Measurements from ENCODE around the gene HIPK2.

Gene HIPK2

DNA sequence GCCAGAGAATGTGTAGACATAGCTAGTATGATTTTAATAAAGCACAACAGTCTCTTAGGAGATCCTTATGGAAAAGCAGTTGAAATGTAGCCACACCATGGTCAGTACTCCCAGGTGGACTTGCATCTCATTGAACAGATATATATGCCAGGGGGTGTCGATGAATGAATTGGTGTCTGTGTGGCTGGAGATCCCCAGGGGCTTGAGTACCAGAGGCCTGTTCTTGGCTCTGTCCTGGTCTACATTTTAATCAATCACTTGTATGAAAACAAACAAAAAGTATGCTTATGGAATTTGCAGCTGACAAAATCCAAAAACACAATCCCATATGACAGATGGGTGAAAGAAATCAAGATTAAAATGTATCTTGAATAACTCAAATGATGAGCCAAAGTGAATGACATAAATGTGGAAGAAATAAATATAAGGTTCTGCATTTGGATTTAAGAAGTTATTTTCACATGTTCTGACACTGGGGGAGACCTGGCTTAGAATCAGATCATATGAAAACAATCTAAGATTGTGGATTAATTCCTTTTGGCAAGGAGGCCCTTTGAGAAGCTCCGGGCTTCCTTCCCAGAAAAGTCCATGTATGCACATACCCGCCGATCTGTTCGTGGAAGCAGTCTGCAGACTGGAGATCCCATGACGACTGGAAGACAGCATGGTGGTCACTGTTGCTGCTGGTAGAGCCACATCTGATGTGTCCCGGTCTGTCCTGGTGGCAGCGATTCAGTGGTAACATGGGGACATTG, 238.7 kb downstream of the HIPK2 start:
- Histone ChIP-seq H3K4me2 (ENCODE audit: low read length) (no peak overlapping the region), H3K27me3 (ENCODE audit: insufficient read depth, low read length) (peaks cover 14% of the 10 kb centered on the region), H3K4me1 (ENCODE audit: insufficient read depth, low read length, severe bottlenecking) (no peaks in the 10 kb centered on the region)

DNA sequence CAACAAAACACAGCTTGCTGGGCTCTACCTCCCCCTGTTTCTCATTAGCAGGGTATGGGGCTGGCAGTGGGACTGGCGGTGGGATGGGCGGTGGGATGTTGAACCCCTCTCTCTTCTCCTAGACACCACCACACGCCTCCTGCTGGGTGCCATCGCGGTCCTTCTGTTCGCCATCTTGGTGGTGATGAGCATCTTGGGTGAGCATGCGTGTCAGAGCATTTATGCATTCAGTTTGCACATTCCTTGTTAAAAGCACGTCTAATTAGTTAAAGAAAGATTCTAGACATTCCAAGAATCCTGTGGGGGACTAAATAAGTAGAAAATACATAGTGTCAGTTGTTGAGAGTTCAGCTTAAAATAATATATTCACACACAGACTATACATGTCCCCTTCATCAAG, 241.6 kb downstream of the HIPK2 start:
- TF ChIP-seq, protein P1, sequence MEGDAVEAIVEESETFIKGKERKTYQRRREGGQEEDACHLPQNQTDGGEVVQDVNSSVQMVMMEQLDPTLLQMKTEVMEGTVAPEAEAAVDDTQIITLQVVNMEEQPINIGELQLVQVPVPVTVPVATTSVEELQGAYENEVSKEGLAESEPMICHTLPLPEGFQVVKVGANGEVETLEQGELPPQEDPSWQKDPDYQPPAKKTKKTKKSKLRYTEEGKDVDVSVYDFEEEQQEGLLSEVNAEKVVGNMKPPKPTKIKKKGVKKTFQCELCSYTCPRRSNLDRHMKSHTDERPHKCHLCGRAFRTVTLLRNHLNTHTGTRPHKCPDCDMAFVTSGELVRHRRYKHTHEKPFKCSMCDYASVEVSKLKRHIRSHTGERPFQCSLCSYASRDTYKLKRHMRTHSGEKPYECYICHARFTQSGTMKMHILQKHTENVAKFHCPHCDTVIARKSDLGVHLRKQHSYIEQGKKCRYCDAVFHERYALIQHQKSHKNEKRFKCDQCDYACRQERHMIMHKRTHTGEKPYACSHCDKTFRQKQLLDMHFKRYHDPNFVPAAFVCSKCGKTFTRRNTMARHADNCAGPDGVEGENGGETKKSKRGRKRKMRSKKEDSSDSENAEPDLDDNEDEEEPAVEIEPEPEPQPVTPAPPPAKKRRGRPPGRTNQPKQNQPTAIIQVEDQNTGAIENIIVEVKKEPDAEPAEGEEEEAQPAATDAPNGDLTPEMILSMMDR (IDR thresholded peaks at IDR 0.05; ENCODE audit: low read length) = no peak
- no peak for TF ChIP-seq EZH2 (IDR thresholded peaks at IDR 0.05; ENCODE audit: borderline replicate concordance, low read length)
- Histone ChIP-seq H3K4me1 (ENCODE audit: insufficient read depth, low read length, severe bottlenecking) (no peaks in the 10 kb centered on the region), H3K4me2 (ENCODE audit: low read length) (no peak overlapping the region)

More for the DNA sequence above, 238.7 kb downstream of the HIPK2 start:
- no peaks in the 10 kb centered on the region for H3K79me2 ChIP-seq (ENCODE audit: insufficient read depth, low read length)
- no peak overlapping the region for H3K4me3 ChIP-seq (ENCODE audit: low read depth, low read length, poor library complexity, severe bottlenecking)
- no peak overlapping the region for H2AFZ ChIP-seq (ENCODE audit: low read length)
- no peaks in the 10 kb centered on the region for H3K9me2 ChIP-seq (ENCODE audit: low read depth, low read length)
- no peaks in the 10 kb centered on the region; the same call in 1 of the 2 replicates for H4K20me1 ChIP-seq (ENCODE audit: insufficient read depth, low read length)
- H3K9ac ChIP-seq (ENCODE audit: low read length) = no peak overlapping the region
- TF ChIP-seq EZH2 (IDR thresholded peaks at IDR 0.05; ENCODE audit: borderline replicate concordance, low read length) = no peak
- TF ChIP-seq, protein P1 (IDR thresholded peaks at IDR 0.05; ENCODE audit: low read length) = no peak
- H3K27ac ChIP-seq (ENCODE audit: low read depth, low read length, poor library complexity, severe bottlenecking) = no peak overlapping the region
- no peaks in the 10 kb centered on the region for H3K9me3 ChIP-seq (ENCODE audit: low read length)
- H3F3A ChIP-seq (ENCODE audit: insufficient read depth, low read length) = no peaks in the 10 kb centered on the region
- H3K36me3 ChIP-seq (ENCODE audit: insufficient read depth, low read length) = no peaks in the 10 kb centered on the region

DNA sequence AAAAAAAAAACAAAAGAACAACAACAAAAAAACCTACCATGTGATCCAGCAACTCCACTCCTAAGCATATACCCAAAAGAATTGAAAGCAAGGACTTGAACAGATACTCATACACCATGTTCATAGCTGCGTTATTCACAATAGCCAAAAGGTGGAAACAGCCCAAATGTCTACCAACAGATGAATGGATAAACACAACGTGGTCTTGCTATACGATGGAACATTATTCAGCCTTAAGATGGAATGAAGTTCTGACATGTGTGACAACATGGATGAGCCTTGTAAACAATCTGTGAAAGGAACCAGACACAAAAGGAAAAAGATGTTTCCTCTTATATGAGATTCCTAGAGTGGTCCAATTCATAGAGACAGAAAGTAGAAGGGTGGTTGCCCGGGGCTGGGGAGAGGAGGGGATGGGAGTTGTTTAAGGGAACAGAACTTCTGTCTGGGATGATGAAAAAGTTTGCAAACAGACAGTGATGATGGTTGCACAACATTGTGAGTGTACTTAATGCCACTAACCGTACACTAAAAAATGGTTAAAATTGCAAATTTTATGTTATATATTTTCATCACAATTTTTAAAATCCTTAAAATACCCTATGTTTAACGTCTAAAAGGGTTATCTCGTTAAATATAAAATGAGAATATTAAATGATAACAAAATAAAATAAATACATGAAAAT, 242.7 kb downstream of the HIPK2 start:
- no peaks in the 10 kb centered on the region for H3K79me2 ChIP-seq (ENCODE audit: insufficient read depth, low read length)
- H3K9me2 ChIP-seq (ENCODE audit: low read depth, low read length) = no peaks in the 10 kb centered on the region

More for the DNA sequence above, 241.6 kb downstream of the HIPK2 start:
- no peaks in the 10 kb centered on the region; the same call in 1 of the 2 replicates for H4K20me1 ChIP-seq (ENCODE audit: insufficient read depth, low read length)
- H3K9me3 ChIP-seq (ENCODE audit: low read length) = no peaks in the 10 kb centered on the region
- no peak overlapping the region for H3K27ac ChIP-seq (ENCODE audit: low read depth, low read length, poor library complexity, severe bottlenecking)
- no peak overlapping the region for H3K9ac ChIP-seq (ENCODE audit: low read length)
- H3K36me3 ChIP-seq (ENCODE audit: insufficient read depth, low read length) = no peaks in the 10 kb centered on the region
- no peak overlapping the region for H3K4me3 ChIP-seq (ENCODE audit: low read depth, low read length, poor library complexity, severe bottlenecking)
- no peaks in the 10 kb centered on the region for H3K79me2 ChIP-seq (ENCODE audit: insufficient read depth, low read length)
- no peaks in the 10 kb centered on the region for H3K9me2 ChIP-seq (ENCODE audit: low read depth, low read length)
- H3K27me3 ChIP-seq (ENCODE audit: insufficient read depth, low read length) = peaks cover 14% of the 10 kb centered on the region
- H2AFZ ChIP-seq (ENCODE audit: low read length) = no peak overlapping the region
- no peaks in the 10 kb centered on the region for H3F3A ChIP-seq (ENCODE audit: insufficient read depth, low read length)

More for the DNA sequence above, 242.7 kb downstream of the HIPK2 start:
- no peaks in the 10 kb centered on the region for H3K4me1 ChIP-seq (ENCODE audit: insufficient read depth, low read length, severe bottlenecking)
- no peak overlapping the region for H3K27ac ChIP-seq (ENCODE audit: low read depth, low read length, poor library complexity, severe bottlenecking)
- no peak overlapping the region for H3K9ac ChIP-seq (ENCODE audit: low read length)
- H3K4me2 ChIP-seq (ENCODE audit: low read length) = no peak overlapping the region
- no peak overlapping the region for H2AFZ ChIP-seq (ENCODE audit: low read length)
- H4K20me1 ChIP-seq (ENCODE audit: insufficient read depth, low read length) = no peaks in the 10 kb centered on the region; the same call in 1 of the 2 replicates
- H3F3A ChIP-seq (ENCODE audit: insufficient read depth, low read length) = no peaks in the 10 kb centered on the region
- H3K36me3 ChIP-seq (ENCODE audit: insufficient read depth, low read length) = no peaks in the 10 kb centered on the region
- H3K9me3 ChIP-seq (ENCODE audit: low read length) = no peaks in the 10 kb centered on the region
- H3K27me3 ChIP-seq (ENCODE audit: insufficient read depth, low read length) = peaks cover 14% of the 10 kb centered on the region
- H3K4me3 ChIP-seq (ENCODE audit: low read depth, low read length, poor library complexity, severe bottlenecking) = no peak overlapping the region
- TF ChIP-seq EZH2 (IDR thresholded peaks at IDR 0.05; ENCODE audit: borderline replicate concordance, low read length) = no peak
- TF ChIP-seq, protein P1 (IDR thresholded peaks at IDR 0.05; ENCODE audit: low read length) = no peak

Data from OCI-LY1 (cell line).